Activated CD4-positive, alpha-beta T cell treated with anti-CD3 and anti-CD28 coated beads, Interleukin-2, amount 10 ng/mL, durations not matched to agents 24 days and 14 days (primary cell): ENCODE measurements around the gene GPX6. TPM values are rescaled to one million over a fixed set of nuclear protein-coding genes. Genes with fewer than 3 reads are reported as not detected.
"Not testable (repeated sequence)": the region's sequence is repeated elsewhere in the genome, so short reads cannot be mapped to it uniquely, and the experiment has no call there.

Source experiments
- DNase-seq: peaks from one replicate; pipeline ENCODE4 v3.0.0; 2022
- H3K27ac Mint-ChIP-seq: one replicate; pipeline ENCODE4 v1.8.0; 2022; ENCODE audit warnings: mild to moderate bottlenecking, mixed read lengths
- H3K27me3 Mint-ChIP-seq: one replicate; pipeline ENCODE4 v1.8.0; 2022; ENCODE audit warnings: mixed read lengths
- H3K36me3 Mint-ChIP-seq: one replicate; pipeline ENCODE4 v1.8.0; 2022; ENCODE audit warnings: low read depth, mild to moderate bottlenecking, mixed read lengths
- H3K4me1 Mint-ChIP-seq: one replicate; pipeline ENCODE4 v1.8.0; 2021; ENCODE audit warnings: mixed read lengths
- H3K4me3 Mint-ChIP-seq: one replicate; pipeline ENCODE4 v1.8.0; 2022; ENCODE audit warnings: mild to moderate bottlenecking, moderate library complexity, mixed read lengths
- H3K9me3 Mint-ChIP-seq: one replicate; pipeline ENCODE4 v1.8.0; 2021; ENCODE audit warnings: mixed read lengths
- intact Hi-C: fragments of 100-400 bp; cut with micrococcal nuclease; formaldehyde crosslinking; loops from one replicate; pipeline ENCODE4 v1.15.1; 2023
- total RNA-seq: library from RNA; stranded (reverse); gene quantifications from 2 replicates; pipeline ENCODE4 v1.2.3, GENCODE V29; 2022

GPX6 gene
- total RNA-seq, 1 donor from 2014 or later: not detected

GRCh38 chr6:28485482-28485881, 30.1 kb downstream of the GPX6 start:
- Mint-ChIP-seq H3K9me3 (peaks cover 10% of the 10 kb centered on the region), H3K4me3 (no peak overlapping the region), H3K27me3 (peaks cover 49% of the 10 kb centered on the region), H3K4me1 (peaks cover 16% of the 10 kb centered on the region), H3K27ac (no peak overlapping the region), H3K36me3 (peaks cover 2% of the 10 kb centered on the region)
- DNase-seq: no peak
- intact Hi-C loops: loop anchor here (5.0 kb wide), 1 partner anchor 43 kb away; the partner anchor contains the start of gene ZSCAN23

- peaks cover 5% of the 10 kb centered on the region for H3K4me1 Mint-ChIP-seq
- peaks cover 4% of the 10 kb centered on the region for H3K9me3 Mint-ChIP-seq
- intact Hi-C loops: no loop called here
- H3K27me3 Mint-ChIP-seq: peaks cover 63% of the 10 kb centered on the region
- H3K36me3 Mint-ChIP-seq: no peaks in the 10 kb centered on the region
- H3K27ac Mint-ChIP-seq: no peak overlapping the region
- no peak overlapping the region for H3K4me3 Mint-ChIP-seq
- no peak for DNase-seq
Measured at GRCh38 chr6:28480253-28480932, 35.2 kb downstream of the GPX6 start.

- no peaks in the 10 kb centered on the region for H3K9me3 Mint-ChIP-seq
- no peak overlapping the region for H3K27ac Mint-ChIP-seq
- peaks cover 73% of the 10 kb centered on the region for H3K27me3 Mint-ChIP-seq
- DNase-seq: no peak
- peaks cover 12% of the 10 kb centered on the region for H3K4me1 Mint-ChIP-seq
- intact Hi-C loops: no loop called here
- peak overlapping the region; percentile 22 for H3K4me3 Mint-ChIP-seq
- no peaks in the 10 kb centered on the region for H3K36me3 Mint-ChIP-seq
Measured at GRCh38 chr6:28478518-28478917, 37.1 kb downstream of the GPX6 start.

- Mint-ChIP-seq H3K27ac (peak overlapping the region; percentile 15), H3K36me3 (no peaks in the 10 kb centered on the region), H3K4me3 (peak overlapping the region; percentile 74), H3K4me1 (peaks cover 12% of the 10 kb centered on the region), H3K9me3 (peaks cover 4% of the 10 kb centered on the region), H3K27me3 (peaks cover 58% of the 10 kb centered on the region)
- intact Hi-C loops: no loop called here
- peak; percentile 74 for DNase-seq
Measured at GRCh38 chr6:28474441-28475219, 41.0 kb downstream of the GPX6 start.

GRCh38 chr6:28469153-28469745, 46.3 kb downstream of the GPX6 start:
- H3K9me3 Mint-ChIP-seq, H3K27ac Mint-ChIP-seq, H3K4me1 Mint-ChIP-seq, H3K36me3 Mint-ChIP-seq, DNase-seq, H3K4me3 Mint-ChIP-seq, intact Hi-C loops: not testable (repeated sequence)
- peaks cover 40% of the 10 kb centered on the region for H3K27me3 Mint-ChIP-seq

- Mint-ChIP-seq H3K9me3 (peaks cover 10% of the 10 kb centered on the region), H3K4me3 (no peak overlapping the region), H3K27me3 (peaks cover 38% of the 10 kb centered on the region), H3K27ac (no peak overlapping the region), H3K4me1 (no peaks in the 10 kb centered on the region), H3K36me3 (no peaks in the 10 kb centered on the region)
- intact Hi-C loops: no loop called here
- no peak for DNase-seq
Measured at GRCh38 chr6:28468056-28468455, 47.5 kb downstream of the GPX6 start.

GRCh38 chr6:28462401-28462800, 53.2 kb downstream of the GPX6 start:
- intact Hi-C loops: no loop called here
- H3K4me3 Mint-ChIP-seq: no peak overlapping the region
- peaks cover 10% of the 10 kb centered on the region for H3K9me3 Mint-ChIP-seq
- peak overlapping the region; percentile 18 for H3K27ac Mint-ChIP-seq
- peak; percentile 68 for DNase-seq
- H3K4me1 Mint-ChIP-seq: peaks cover 10% of the 10 kb centered on the region
- peaks cover 61% of the 10 kb centered on the region for H3K27me3 Mint-ChIP-seq
- H3K36me3 Mint-ChIP-seq: no peaks in the 10 kb centered on the region

- DNase-seq: no peak
- Mint-ChIP-seq H3K4me1 (peaks cover 10% of the 10 kb centered on the region), H3K27ac (no peak overlapping the region), H3K4me3 (no peak overlapping the region), H3K9me3 (peaks cover 17% of the 10 kb centered on the region), H3K36me3 (no peaks in the 10 kb centered on the region), H3K27me3 (peaks cover 63% of the 10 kb centered on the region)
- intact Hi-C loops: no loop called here
Measured at GRCh38 chr6:28458568-28458967, 57.0 kb downstream of the GPX6 start.

Other genes starting within 250 kb of the GPX6 start
- gene ZSCAN26, start 248.7 kb downstream of the GPX6 start, total RNA-seq: 5.9 and 7.7 TPM in 2 replicates
- gene PGBD1, start 234.2 kb downstream of the GPX6 start, total RNA-seq: 1.8 and 2.5 TPM in 2 replicates
- 0.54 and 0.79 TPM in 2 replicates for gene ZSCAN31, start 179.6 kb downstream of the GPX6 start, total RNA-seq
- gene ZKSCAN3, start 165.8 kb downstream of the GPX6 start, total RNA-seq: 2.7 and 2.9 TPM in 2 replicates
- 5.8 and 5.9 TPM in 2 replicates for gene ZSCAN12, start 116.0 kb downstream of the GPX6 start, total RNA-seq
- gene ZSCAN23, start 72.3 kb downstream of the GPX6 start, total RNA-seq: 1.2 and 2.8 TPM in 2 replicates
- not detected in 2 replicates for gene GPX5, start 10.1 kb upstream of the GPX6 start, total RNA-seq